Esophagus muscularis mucosa (tissue), 4 donors: ENCODE data around the gene PLCZ1. TPM values are rescaled to one million over a fixed set of nuclear protein-coding genes. Genes with fewer than 3 reads are reported as not detected.

Experiments used
- DNase-seq: peaks from one replicate; pipeline ENCODE4 v3.0.0-alpha.2; 2017; ENCODE audit errors: extremely low spot score
- H3K27ac ChIP-seq, 4 donors: fragments of 200-600 bp; sonication (generic); replicated peaks in 1 of 4; 1 replicate in 3 of 4; 2 replicates in 1 of 4; pipeline ENCODE4 v1.5.1; 2016 to 2019; ENCODE audit warnings: mild to moderate bottlenecking in 1 of 4
- H3K27me3 ChIP-seq, 4 donors: fragments of 200-600 bp; sonication (generic); one replicate each; pipeline versions ENCODE4 v1.5.1 to v1.6.0; 2016 to 2019
- H3K36me3 ChIP-seq, 4 donors: fragments of 200-600 bp; sonication (generic); one replicate each; pipeline ENCODE4 v1.5.1; 2016 to 2019
- H3K4me1 ChIP-seq, 4 donors: fragments of 200-600 bp; sonication (generic); one replicate each; pipeline ENCODE4 v1.5.1; 2016 to 2019
- H3K4me3 ChIP-seq, 4 donors: fragments of 200-600 bp; sonication (generic); 1 replicate in 2 of 4; 2 replicates in 2 of 4; pipeline ENCODE4 v1.5.1; 2016 to 2019; ENCODE audit warnings: mild to moderate bottlenecking in 4 of 4, moderate library complexity in 1 of 4
- H3K9me3 ChIP-seq, 4 donors: fragments of 200-600 bp; sonication (generic); 1 replicate in 3 of 4; 2 replicates in 1 of 4; pipeline ENCODE4 v1.5.1; 2016 to 2019
- CTCF ChIP-seq, 3 experiments: fragments of 200-600 bp in 2 of 3; fragments of 450-650 bp in 1 of 3; sonication (generic) in 2 of 3; IDR thresholded peaks; one replicate each; pipeline ENCODE4 v1.5.1; 2017 to 2019; ENCODE audit warnings: antibody characterized with exemption in 3 of 3, mild to moderate bottlenecking in 2 of 3, moderate library complexity in 1 of 3
- EP300 ChIP-seq: sonication (generic); formaldehyde crosslinking; IDR thresholded peaks from one replicate; pipeline ENCODE4 v1.6.1; 2017; ENCODE audit warnings: antibody characterized with exemption
- POLR2A ChIP-seq: fragments of 450-650 bp; IDR thresholded peaks from one replicate; pipeline ENCODE4 v1.6.1; 2017; ENCODE audit warnings: antibody characterized with exemption, moderate library complexity, mild to moderate bottlenecking, low read depth
- POLR2AphosphoS5 ChIP-seq, 2 donors: sonication (generic); formaldehyde crosslinking; IDR thresholded peaks; one replicate each; pipeline ENCODE4 v1.6.1; 2017; ENCODE audit warnings: antibody characterized with exemption in 2 of 2
- WGBS: methylation state at CpG from one replicate; pipeline ENCODE4 v1.1.5; 2018; 5-methylcytosine and 5-hydroxymethylcytosine counted together
- intact Hi-C: fragments of 100-400 bp; cut with DNase I; formaldehyde crosslinking; loops from one replicate; pipeline ENCODE4 v1.15.1; 2023
- total RNA-seq, 4 donors: library from RNA; depleted of rRNA; stranded (reverse); fragments of >200 nt; gene quantifications; one replicate each; pipeline versions ENCODE4 v1.1.0 to v1.2.1, GENCODE V29; 2016

PLCZ1 gene
- total RNA-seq, 4 donors from 2014 or later, result 0.83 TPM; not detected in 3

- TF ChIP-seq EP300 (no peak), CTCF (IDR thresholded peaks at IDR 0.05) (no peak), POLR2A (no peak), POLR2AphosphoS5 (IDR thresholded peaks at IDR 0.05) (no peak)
- Histone ChIP-seq H3K27me3 (no peaks in the 10 kb centered on the region), H3K9me3 (peaks cover 0 to 7% (median 0%) of the 10 kb centered on the region in 4 donors), H3K4me3 (no peak overlapping the region), H3K4me1 (no peaks in the 10 kb centered on the region), H3K36me3 (no peaks in the 10 kb centered on the region), H3K27ac (no peak overlapping the region)
- no peak for DNase-seq
- intact Hi-C loops, result no loop called here
Observed at GRCh38 chr12:18658829-18659228, 79.0 kb downstream of the PLCZ1 start.

- TF ChIP-seq CTCF (IDR thresholded peaks at IDR 0.05), result no peak
- TF ChIP-seq POLR2A, result no peak
- TF ChIP-seq EP300, result no peak
- TF ChIP-seq POLR2AphosphoS5 (IDR thresholded peaks at IDR 0.05), result no peak
- Histone ChIP-seq H3K4me1 (no peaks in the 10 kb centered on the region), H3K27ac (no peak overlapping the region), H3K27me3 (no peaks in the 10 kb centered on the region), H3K9me3 (peaks cover 0 to 7% (median 0%) of the 10 kb centered on the region in 4 donors), H3K4me3 (no peak overlapping the region), H3K36me3 (no peaks in the 10 kb centered on the region)
- no peak for DNase-seq
- intact Hi-C loops, result no loop called here
- whole genome bisulfite sequencing, result 60% methylated on average over 2 of the region's 2 CpGs
Observed at GRCh38 chr12:18658179-18658578, 79.6 kb downstream of the PLCZ1 start.

GRCh38 chr12:18655351-18655750, 82.5 kb downstream of the PLCZ1 start:
- DNase-seq, result no peak
- intact Hi-C loops, result no loop called here
- Histone ChIP-seq H3K27ac (no peak overlapping the region), H3K36me3 (no peaks in the 10 kb centered on the region), H3K27me3 (no peaks in the 10 kb centered on the region), H3K4me1 (no peaks in the 10 kb centered on the region), H3K4me3 (no peak overlapping the region), H3K9me3 (no peaks in the 10 kb centered on the region)
- TF ChIP-seq POLR2AphosphoS5 (IDR thresholded peaks at IDR 0.05) (no peak), POLR2A (no peak)
- 91% methylated on average over 4 of the region's 4 CpGs for WGBS

- Histone ChIP-seq H3K27ac (no peak overlapping the region), H3K27me3 (no peaks in the 10 kb centered on the region), H3K36me3 (no peaks in the 10 kb centered on the region), H3K9me3 (no peaks in the 10 kb centered on the region), H3K4me3 (no peak overlapping the region), H3K4me1 (no peaks in the 10 kb centered on the region)
- TF ChIP-seq CTCF (IDR thresholded peaks at IDR 0.05) (no peak), POLR2AphosphoS5 (IDR thresholded peaks at IDR 0.05) (no peak), EP300 (no peak), POLR2A (no peak)
- no peak for DNase-seq
- WGBS, result 37% methylated on average over 1 of the region's 1 CpG
- intact Hi-C loops, result no loop called here
Observed at GRCh38 chr12:18653465-18653864, 84.3 kb downstream of the PLCZ1 start.

- no peak for DNase-seq
- intact Hi-C loops, result no loop called here
- Histone ChIP-seq H3K27me3 (no peaks in the 10 kb centered on the region), H3K27ac (no peak overlapping the region), H3K9me3 (no peaks in the 10 kb centered on the region), H3K36me3 (no peaks in the 10 kb centered on the region), H3K4me1 (no peaks in the 10 kb centered on the region), H3K4me3 (no peak overlapping the region)
- TF ChIP-seq CTCF (IDR thresholded peaks at IDR 0.05), result no peak
- TF ChIP-seq POLR2AphosphoS5 (IDR thresholded peaks at IDR 0.05), result no peak
- no peak for TF ChIP-seq POLR2A
- no peak for TF ChIP-seq EP300
Observed at GRCh38 chr12:18652596-18652995, 85.2 kb downstream of the PLCZ1 start.
